GM12878 (cell line): ENCODE data around the gene ADGRG1. TPM values are rescaled to one million over a fixed set of nuclear protein-coding genes. Genes with fewer than 3 reads are reported as not detected.

Experiments used
- ATAC-seq: fragments of 200-7000 bp; cut with Tn5 transposase; 3 replicates; pipeline ENCODE4 v1.9.1; 2020; ENCODE audit warnings: mild to moderate bottlenecking, moderate library complexity
- BruUV-seq: library from RNA; stranded (reverse); fragments of 400-500 nt; replicated peaks from 2 replicates; lab custom pipeline; 2021; lab: Mats Ljungman, UMichigan
- CTCF ChIA-PET: fragments of 300-600 bp; sonication (Branson Sonifier 250); formaldehyde crosslinking; extraction: SDS; loops from one replicate; lab custom pipeline; 2021; ENCODE audit warnings: inconsistent platforms; lab: Yijun Ruan, JAX
- POLR2A ChIA-PET: fragments of 350-600 bp; formaldehyde crosslinking; extraction: SDS; loops from one replicate; lab custom pipeline; 2021; ENCODE audit warnings: inconsistent platforms; lab: Charles Lee
- RAD21 ChIA-PET: fragments of 300-600 bp; sonication (Branson Sonifier 250); formaldehyde crosslinking; loops from one replicate; lab custom pipeline; 2023; ENCODE audit warnings: antibody characterized with exemption; ENCODE audit not compliant: unreplicated experiment; lab: Charles Lee
- SMC1A ChIA-PET: fragments of 300-600 bp; sonication (Branson Sonifier 250); formaldehyde crosslinking; loops from one replicate; lab custom pipeline; 2023; ENCODE audit not compliant: unreplicated experiment, uncharacterized antibody; lab: Charles Lee
- DNase-seq: peaks from one replicate; pipeline ENCODE4 v3.0.0-alpha.2; 2011; ENCODE audit warnings: low read depth, low spot score
- FAIRE-seq: peaks from 3 replicates; lab custom pipeline; 2011; peaks lifted over from hg19 to GRCh38; lab: Jason Lieb, UNC
- H2AFZ ChIP-seq: 2 replicates; pipeline ENCODE4 v1.6.0; 2011; ENCODE audit warnings: low read depth, low read length, control low read depth; ENCODE audit not compliant: control insufficient read depth
- H3K27ac ChIP-seq: 2 replicates; pipeline ENCODE4 v1.5.1; 2011; ENCODE audit warnings: control low read depth; ENCODE audit not compliant: control insufficient read depth, insufficient read depth
- H3K27me3 ChIP-seq, 2 experiments: replicated peaks in 1 of 2; 2 replicates each; pipeline versions ENCODE4 v1.6.0 to v1.6.1; 2011; ENCODE audit warnings: low read length in 1 of 2; ENCODE audit not compliant: control insufficient read depth in 2 of 2, insufficient read depth in 2 of 2
- H3K36me3 ChIP-seq, 2 experiments: 2 replicates each; pipeline ENCODE4 v1.5.1; 2011; ENCODE audit warnings: low read length in 1 of 2; ENCODE audit not compliant: control insufficient read depth in 2 of 2, insufficient read depth in 2 of 2
- H3K4me1 ChIP-seq: 2 replicates; pipeline ENCODE4 v1.6.1; 2011; ENCODE audit warnings: mild to moderate bottlenecking, low read length, moderate library complexity, mixed read lengths; ENCODE audit not compliant: control insufficient read depth, insufficient read depth
- H3K4me2 ChIP-seq: 2 replicates; pipeline ENCODE4 v1.6.0; 2011; ENCODE audit warnings: control low read depth; ENCODE audit not compliant: control insufficient read depth, insufficient read depth
- H3K4me3 ChIP-seq: fragments of 200-600 bp; sonication (generic); 2 replicates; pipeline ENCODE4 v1.5.1; 2016
- H3K79me2 ChIP-seq: 2 replicates; pipeline ENCODE4 v1.6.0; 2011; ENCODE audit warnings: low read length; ENCODE audit not compliant: control insufficient read depth, insufficient read depth
- H3K9ac ChIP-seq: 2 replicates; pipeline ENCODE4 v1.8.0; 2011; ENCODE audit warnings: low read length, control low read depth, mixed read lengths; ENCODE audit not compliant: control insufficient read depth, insufficient read depth
- H3K9me3 ChIP-seq: replicated peaks from 3 replicates; pipeline ENCODE4 v1.5.1; 2011; ENCODE audit warnings: mild to moderate bottlenecking, low read length; ENCODE audit not compliant: control insufficient read depth, insufficient read depth
- H4K20me1 ChIP-seq: 2 replicates; pipeline ENCODE4 v1.6.0; 2011; ENCODE audit not compliant: control insufficient read depth, insufficient read depth
- ATF3 ChIP-seq: IDR thresholded peaks from 2 replicates; pipeline ENCODE4 v1.6.1; 2011; ENCODE audit warnings: low read depth, mild to moderate bottlenecking, low read length, moderate library complexity, borderline replicate concordance; ENCODE audit errors: extremely low read depth
- BMI1 ChIP-seq: fragments of 450-650 bp; IDR thresholded peaks from 2 replicates; pipeline ENCODE4 v1.6.1; 2016; ENCODE audit warnings: mild to moderate bottlenecking, moderate library complexity, borderline replicate concordance
- EZH2 ChIP-seq: IDR thresholded peaks from 2 replicates; pipeline ENCODE4 v1.6.1; 2012; ENCODE audit warnings: low read depth, mild to moderate bottlenecking, control low read depth, inconsistent platforms, low read length, borderline replicate concordance; ENCODE audit not compliant: control insufficient read depth
- HDAC6 ChIP-seq: fragments of 200-600 bp; sonication (generic); IDR thresholded peaks from one replicate; pipeline ENCODE4 v1.8.0; 2017; ENCODE audit warnings: antibody characterized with exemption; ENCODE audit not compliant: unreplicated experiment
- LARP7 ChIP-seq: fragments of 450-650 bp; IDR thresholded peaks from 2 replicates; pipeline ENCODE4 v1.6.1; 2017; ENCODE audit warnings: mild to moderate bottlenecking
- MTA3 ChIP-seq: IDR thresholded peaks from 2 replicates; pipeline ENCODE4 v1.6.1; 2012; ENCODE audit warnings: low read length, inconsistent platforms, borderline replicate concordance
- NR2C2 ChIP-seq: IDR thresholded peaks from 2 replicates; pipeline ENCODE4 v1.6.1; 2011; ENCODE audit warnings: borderline replicate concordance, low read depth; ENCODE audit not compliant: control insufficient read depth, insufficient read length
- NRF1 ChIP-seq: conservative IDR thresholded peaks from 2 replicates; pipeline ENCODE4 v1.6.1; 2011; ENCODE audit warnings: mild to moderate bottlenecking, low read depth, low read length, improper control_type of control experiment
- RBBP5 ChIP-seq: fragments of 200-600 bp; sonication (generic); conservative IDR thresholded peaks from 2 replicates; pipeline ENCODE4 v1.6.1; 2016
- TAF1 ChIP-seq: IDR thresholded peaks from 2 replicates; pipeline ENCODE4 v1.6.1; 2011; ENCODE audit warnings: mild to moderate bottlenecking, low read depth, low read length, borderline replicate concordance
- ZNF24 ChIP-seq: fragments of 450-650 bp; IDR thresholded peaks from 2 replicates; pipeline ENCODE4 v1.6.1; 2017; ENCODE audit warnings: antibody characterized with exemption, mild to moderate bottlenecking
- WGBS: methylation state at CpG from one replicate; pipeline ENCODE4 v1.1.6; 2016; ENCODE audit warnings: low lambda C conversion rate; ENCODE audit not compliant: insufficient replicate concordance, insufficient coverage; ENCODE audit errors: missing lambda C conversion rate; 5-methylcytosine and 5-hydroxymethylcytosine counted together
- in situ Hi-C: fragments of 300-500 bp; cut with MboI; formaldehyde crosslinking; loops from 9 replicates; pipeline ENCODE4 v1.14.3; 2018; ENCODE audit warnings: mixed read lengths
- intact Hi-C: fragments of 100-400 bp; cut with micrococcal nuclease; formaldehyde crosslinking; loops from one replicate; pipeline ENCODE4 v1.14.2; 2022; ENCODE audit not compliant: unreplicated experiment
- polyA plus RNA-seq, 11 experiments: library from polyadenylated mRNA; depleted of rRNA in 4 of 11; unstranded in 6 of 11; stranded (reverse) in 5 of 11; fragments of >200 nt; fragmentation: Nextera tagmentation in 4 of 11; fragmentation: Illumina TruSeq in 1 of 11; extraction: Ambion mirVana in 4 of 11; extraction: Trizol in 1 of 11; gene quantifications; 1 replicate in 1 of 11; 2 replicates in 10 of 11; pipeline versions ENCODE4 v1.2.1 to v1.2.3, GENCODE V29; 2011 to 2016; ENCODE audit warnings: inconsistent platforms in 2 of 11, missing spikeins in 2 of 11, low read depth in 1 of 11
- total RNA-seq, 4 experiments: library from RNA; depleted of rRNA in 3 of 4; stranded (reverse); fragments of >200 nt in 3 of 4; fragmentation: Illumina TruSeq in 1 of 4; extraction: Trizol in 1 of 4; gene quantifications; 2 replicates each; pipeline versions ENCODE4 v1.2.1 to v1.2.3, GENCODE V29; 2013 to 2021
- TF ChIP-seq, protein P1 (sequence below): fragments of 450-650 bp; IDR thresholded peaks from 2 replicates; pipeline ENCODE4 v1.6.1; 2016; ENCODE audit warnings: mild to moderate bottlenecking

Gene ADGRG1
- total and polyA plus RNA-seq, 10 of the 15 experiments (the other 5 are each of a cell fraction or from before 2014, with no cell fraction given) = 0.07 to 2.0 (median 0.75) TPM

- no TSS peak for BruUV-seq
- no peaks in the 10 kb centered on the region; a peak in 1 of 4 replicates for H3K27me3 ChIP-seq
- DNase-seq (no peak), FAIRE-seq (no peak), ATAC-seq (no peak)
- in situ Hi-C loops = no loop called here
- no peak overlapping the region for H3K27ac ChIP-seq
- POLR2A ChIA-PET = interaction anchor here (0.6 kb wide), 2 partner anchors 167 to 227 kb away, joined by 3 to 4 read pairs; no protein-coding TSS in a partner anchor
- 54% methylated on average over 10 of the region's 11 CpGs for WGBS
- no peak overlapping the region for H3K4me2 ChIP-seq
- no peak overlapping the region for H2AFZ ChIP-seq
- RAD21 ChIA-PET = interaction anchor here (0.6 kb wide), 1 partner anchor 420 kb away, joined by 3 read pairs; no protein-coding TSS in a partner anchor
- no peaks in the 10 kb centered on the region for H3K79me2 ChIP-seq
- TF ChIP-seq LARP7 (no peak), TAF1 (no peak), NR2C2 (no peak)
- intact Hi-C loops = no loop called here
- H3K4me3 ChIP-seq = no peak overlapping the region
- H3K36me3 ChIP-seq = no peaks in the 10 kb centered on the region
- no peaks in the 10 kb centered on the region for H3K4me1 ChIP-seq
- CTCF ChIA-PET = no interaction called here
- H4K20me1 ChIP-seq = no peaks in the 10 kb centered on the region
- no peak overlapping the region for H3K9ac ChIP-seq
- SMC1A ChIA-PET = no interaction called here
- H3K9me3 ChIP-seq = no peaks in the 10 kb centered on the region
Measured at GRCh38 chr16:57703416-57704010, 75.1 kb downstream of the ADGRG1 start.

DNA sequence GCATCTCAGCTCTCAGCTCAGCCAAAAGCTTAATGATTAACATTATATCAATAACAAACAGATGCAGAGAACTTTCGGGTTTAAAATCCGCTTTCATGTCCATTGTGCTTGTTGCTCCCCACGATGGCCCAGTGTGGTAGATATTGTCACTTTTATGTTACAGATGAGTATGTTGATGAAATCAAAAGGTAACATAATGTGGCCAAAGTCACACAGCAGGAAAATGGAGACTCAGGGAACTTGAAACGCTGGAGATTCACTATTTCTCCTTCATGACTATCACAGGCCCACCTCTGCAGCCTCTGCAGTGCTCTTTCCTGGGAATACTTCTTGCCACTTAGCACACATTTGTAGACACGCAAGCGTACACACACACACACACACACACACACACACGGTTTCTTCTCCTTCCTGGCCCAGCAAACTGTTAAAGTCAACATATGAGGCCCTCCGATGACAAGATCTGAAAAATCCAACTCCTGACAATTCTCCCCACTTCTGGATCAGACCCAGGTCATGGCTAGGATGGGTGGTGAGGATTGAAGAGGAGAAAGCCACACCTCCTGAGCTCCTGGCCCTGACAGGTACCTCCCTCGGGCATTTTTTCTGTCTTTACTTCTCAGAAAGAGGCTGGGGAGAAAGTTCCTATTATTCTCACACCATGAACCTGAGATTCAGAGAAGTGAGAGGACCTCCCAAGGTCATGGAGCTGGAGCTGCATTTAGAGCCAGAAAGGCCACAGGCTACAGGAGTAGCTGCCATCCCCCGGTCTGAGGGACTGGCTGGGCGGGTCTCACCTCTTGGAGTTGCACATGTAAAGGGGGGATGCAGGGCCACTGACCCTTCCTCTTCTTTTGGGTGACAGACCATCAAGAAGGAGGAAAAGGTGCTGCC lies 75.8 kb downstream of the ADGRG1 start:
- in situ Hi-C loops (no loop called here), intact Hi-C loops (no loop called here)
- no peak for FAIRE-seq
- ChIA-PET SMC1A (no interaction called here), POLR2A (interaction anchor here (0.6 kb wide), 2 partner anchors 167 to 228 kb away, joined by 3 to 4 read pairs; no protein-coding TSS in a partner anchor), CTCF (no interaction called here), RAD21 (interaction anchor here (0.6 kb wide), 1 partner anchor 419 kb away, joined by 3 read pairs; no protein-coding TSS in a partner anchor)
- Histone ChIP-seq H3K4me1 (no peaks in the 10 kb centered on the region), H4K20me1 (no peaks in the 10 kb centered on the region), H2AFZ (no peak overlapping the region), H3K9me3 (no peaks in the 10 kb centered on the region), H3K36me3 (no peaks in the 10 kb centered on the region), H3K4me2 (no peak overlapping the region), H3K4me3 (no peak overlapping the region), H3K27me3 (no peaks in the 10 kb centered on the region; a peak in 1 of 4 replicates), H3K27ac (no peak overlapping the region), H3K9ac (no peak overlapping the region), H3K79me2 (no peaks in the 10 kb centered on the region)
- BruUV-seq = no TSS peak
- DNase-seq = no peak
- WGBS = 37% methylated on average over 11 of the region's 11 CpGs
- peak; percentile 60 for ATAC-seq
- no peak for TF ChIP-seq RBBP5
- no peak for TF ChIP-seq ATF3
- TF ChIP-seq EZH2 = no peak
- no peak for TF ChIP-seq BMI1
- TF ChIP-seq NRF1 = no peak
- TF ChIP-seq TAF1 = no peak
- TF ChIP-seq, protein P1, sequence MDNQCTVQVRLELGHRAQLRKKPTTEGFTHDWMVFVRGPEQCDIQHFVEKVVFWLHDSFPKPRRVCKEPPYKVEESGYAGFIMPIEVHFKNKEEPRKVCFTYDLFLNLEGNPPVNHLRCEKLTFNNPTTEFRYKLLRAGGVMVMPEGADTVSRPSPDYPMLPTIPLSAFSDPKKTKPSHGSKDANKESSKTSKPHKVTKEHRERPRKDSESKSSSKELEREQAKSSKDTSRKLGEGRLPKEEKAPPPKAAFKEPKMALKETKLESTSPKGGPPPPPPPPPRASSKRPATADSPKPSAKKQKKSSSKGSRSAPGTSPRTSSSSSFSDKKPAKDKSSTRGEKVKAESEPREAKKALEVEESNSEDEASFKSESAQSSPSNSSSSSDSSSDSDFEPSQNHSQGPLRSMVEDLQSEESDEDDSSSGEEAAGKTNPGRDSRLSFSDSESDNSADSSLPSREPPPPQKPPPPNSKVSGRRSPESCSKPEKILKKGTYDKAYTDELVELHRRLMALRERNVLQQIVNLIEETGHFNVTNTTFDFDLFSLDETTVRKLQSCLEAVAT = no peak
- TF ChIP-seq ZNF24 = no peak
- no peak for TF ChIP-seq MTA3
- no peak for TF ChIP-seq HDAC6
